H9 (cell line): ENCODE data around the gene CDC25C. TPM values are rescaled to one million over a fixed set of nuclear protein-coding genes. Genes with fewer than 3 reads are reported as not detected.

Experiments used
- DNase-seq: peaks from one replicate; pipeline ENCODE4 v3.0.0-alpha.2; 2017
- H2AFZ ChIP-seq: one replicate; pipeline ENCODE4 v1.6.1; 2013; ENCODE audit warnings: mild to moderate bottlenecking, low read length, control low read depth, moderate library complexity
- H2AK5ac ChIP-seq: 2 replicates; pipeline ENCODE4 v1.6.1; 2013; ENCODE audit warnings: low read length, control low read depth, mixed read lengths; ENCODE audit not compliant: insufficient read length
- H2BK120ac ChIP-seq: one replicate; pipeline ENCODE4 v1.6.1; 2013; ENCODE audit warnings: low read depth, mild to moderate bottlenecking, low read length, control low read depth, inconsistent platforms; ENCODE audit not compliant: poor library complexity, severe bottlenecking
- H2BK12ac ChIP-seq: 2 replicates; pipeline ENCODE4 v1.6.1; 2013; ENCODE audit warnings: low read length, control low read depth, mixed read lengths, low read depth; ENCODE audit not compliant: insufficient read length
- H2BK15ac ChIP-seq: 2 replicates; pipeline ENCODE4 v1.6.1; 2013; ENCODE audit warnings: low read depth, low read length, control low read depth
- H2BK20ac ChIP-seq: one replicate; pipeline ENCODE4 v1.6.1; 2013; ENCODE audit warnings: low read depth, mild to moderate bottlenecking, low read length, control low read depth, inconsistent platforms; ENCODE audit not compliant: poor library complexity, severe bottlenecking
- H2BK5ac ChIP-seq: 2 replicates; pipeline ENCODE4 v1.6.1; 2013; ENCODE audit warnings: low read length, control low read depth, mixed read lengths; ENCODE audit not compliant: insufficient read length
- H3K14ac ChIP-seq: 2 replicates; pipeline ENCODE4 v1.6.1; 2013; ENCODE audit warnings: low read length, control low read depth; ENCODE audit not compliant: insufficient read depth
- H3K18ac ChIP-seq: 2 replicates; pipeline ENCODE4 v1.6.1; 2013; ENCODE audit warnings: low read depth, mild to moderate bottlenecking, mixed read lengths, low read length, control low read depth; ENCODE audit not compliant: insufficient read length
- H3K23ac ChIP-seq: 2 replicates; pipeline ENCODE4 v1.6.1; 2013; ENCODE audit warnings: low read length, control low read depth, mixed read lengths, low read depth; ENCODE audit not compliant: insufficient read length
- H3K23me2 ChIP-seq: 2 replicates; pipeline ENCODE4 v1.6.1; 2013; ENCODE audit warnings: low read depth, mild to moderate bottlenecking, mixed read lengths, low read length, control low read depth; ENCODE audit not compliant: insufficient read length, poor library complexity, severe bottlenecking
- H3K27ac ChIP-seq: 2 replicates; pipeline ENCODE4 v1.5.1; 2013; ENCODE audit warnings: low read length, control low read depth, mixed read lengths, low read depth; ENCODE audit not compliant: insufficient read length
- H3K27me3 ChIP-seq: 2 replicates; pipeline ENCODE4 v1.6.1; 2013; ENCODE audit warnings: low read length, control low read depth, inconsistent platforms; ENCODE audit not compliant: insufficient read depth
- H3K4ac ChIP-seq: 2 replicates; pipeline ENCODE4 v1.6.1; 2013; ENCODE audit warnings: low read depth, mild to moderate bottlenecking, control low read depth, inconsistent platforms, low read length, moderate library complexity
- H3K4me1 ChIP-seq: 2 replicates; pipeline ENCODE4 v1.6.1; 2013; ENCODE audit warnings: low read length, control low read depth, inconsistent platforms; ENCODE audit not compliant: insufficient read depth
- H3K4me2 ChIP-seq: 2 replicates; pipeline ENCODE4 v1.6.1; 2013; ENCODE audit warnings: low read length, control low read depth, mixed read lengths; ENCODE audit not compliant: insufficient read length, insufficient read depth
- H3K56ac ChIP-seq: 2 replicates; pipeline ENCODE4 v1.6.1; 2013; ENCODE audit warnings: low read depth, mild to moderate bottlenecking, mixed read lengths, low read length, control low read depth; ENCODE audit not compliant: insufficient read length
- H3K79me1 ChIP-seq: 2 replicates; pipeline ENCODE4 v1.6.1; 2013; ENCODE audit warnings: low read depth, mild to moderate bottlenecking, moderate library complexity, low read length, control low read depth, inconsistent platforms; ENCODE audit not compliant: insufficient read depth, poor library complexity, severe bottlenecking
- H3K79me2 ChIP-seq: 2 replicates; pipeline ENCODE4 v1.6.1; 2013; ENCODE audit warnings: low read length, control low read depth, inconsistent platforms; ENCODE audit not compliant: insufficient read depth
- H3K9ac ChIP-seq: 2 replicates; pipeline ENCODE4 v1.6.1; 2013; ENCODE audit warnings: low read length, control low read depth, mixed read lengths; ENCODE audit not compliant: insufficient read length; ENCODE audit errors: extremely low read depth
- H3K9me3 ChIP-seq: one replicate; pipeline ENCODE4 v1.6.1; 2013; ENCODE audit warnings: low read depth, low read length, inconsistent platforms; ENCODE audit not compliant: control insufficient read depth
- H3T11ph ChIP-seq: one replicate; pipeline ENCODE4 v1.6.1; 2013; ENCODE audit warnings: mild to moderate bottlenecking, low read length, control low read depth, inconsistent platforms
- H4K20me1 ChIP-seq: one replicate; pipeline ENCODE4 v1.6.1; 2013; ENCODE audit not compliant: control insufficient read depth, insufficient read length, insufficient read depth
- H4K5ac ChIP-seq: 2 replicates; pipeline ENCODE4 v1.6.1; 2013; ENCODE audit warnings: low read depth, mild to moderate bottlenecking, mixed read lengths, low read length, control low read depth; ENCODE audit not compliant: insufficient read length
- H4K8ac ChIP-seq: replicated peaks from 2 replicates; pipeline ENCODE4 v1.6.1; 2013; ENCODE audit warnings: low read length, control low read depth, mixed read lengths, low read depth; ENCODE audit not compliant: insufficient read length
- H4K91ac ChIP-seq: 2 replicates; pipeline ENCODE4 v1.6.1; 2013; ENCODE audit warnings: low read depth, mild to moderate bottlenecking, moderate library complexity, mixed read lengths, low read length, control low read depth; ENCODE audit not compliant: insufficient read length
- H3K27ac Mint-ChIP-seq, 3 experiments: 2 replicates in 2 of 3; 3 replicates in 1 of 3; pipeline ENCODE4 v1.8.0; 2020 to 2021; ENCODE audit warnings: mixed read lengths in 3 of 3, mild to moderate bottlenecking in 1 of 3, moderate library complexity in 1 of 3
- H3K27me3 Mint-ChIP-seq: 2 replicates; pipeline ENCODE4 v1.8.0; 2021; ENCODE audit warnings: low read depth, mild to moderate bottlenecking, moderate library complexity, mixed read lengths
- H3K36me3 Mint-ChIP-seq, 3 experiments: 2 replicates in 2 of 3; 3 replicates in 1 of 3; pipeline ENCODE4 v1.8.0; 2020 to 2021; ENCODE audit warnings: low read depth in 3 of 3, mixed read lengths in 3 of 3; ENCODE audit not compliant: insufficient read depth in 1 of 3
- H3K4me1 Mint-ChIP-seq, 2 experiments: 2 replicates each; pipeline ENCODE4 v1.8.0; 2020; ENCODE audit warnings: mixed read lengths in 2 of 2
- H3K4me3 Mint-ChIP-seq, 2 experiments: 2 replicates in 1 of 2; 3 replicates in 1 of 2; pipeline ENCODE4 v1.8.0; 2020 to 2021; ENCODE audit warnings: mild to moderate bottlenecking in 2 of 2, mixed read lengths in 2 of 2, moderate library complexity in 1 of 2
- H3K9me3 Mint-ChIP-seq, 2 experiments: 2 replicates in 1 of 2; 3 replicates in 1 of 2; pipeline ENCODE4 v1.8.0; 2020; ENCODE audit warnings: mild to moderate bottlenecking in 2 of 2, mixed read lengths in 2 of 2, moderate library complexity in 1 of 2
- CTCF ChIP-seq: fragments of 200-600 bp; sonication (generic); conservative IDR thresholded peaks from 3 replicates; pipeline ENCODE4 v1.8.0; 2021; ENCODE audit warnings: antibody characterized with exemption, mild to moderate bottlenecking
- WGBS: extraction: QIAGEN DNeasy Blood & Tissue Kit; methylation state at CpG from one replicate; pipeline ENCODE4 v1.1.7; 2013; ENCODE audit warnings: missing lambda C conversion rate, low lambda C conversion rate, mixed read lengths; ENCODE audit not compliant: insufficient read length; ENCODE audit errors: extremely low coverage; 5-methylcytosine and 5-hydroxymethylcytosine counted together
- total RNA-seq: library from RNA; stranded (reverse); gene quantifications from 2 replicates; pipeline ENCODE4 v1.2.1, GENCODE V29; 2021

CDC25C gene
- total RNA-seq, 1 experiment from 2014 or later = 22.8 TPM

GRCh38 chr5:138349852-138350562 lies 18.4 kb upstream of the CDC25C start:
- Histone ChIP-seq H4K8ac (no peak overlapping the region), H3K4ac (no peak overlapping the region), H2BK20ac (no peak overlapping the region), H3K56ac (no peak overlapping the region), H2BK12ac (no peak overlapping the region), H3K14ac (no peak overlapping the region), H4K91ac (no peak overlapping the region), H2AFZ (no peak overlapping the region), H3K79me1 (no peaks in the 10 kb centered on the region), H3K9ac (no peak overlapping the region), H2BK120ac (no peak overlapping the region), H3K79me2 (peaks cover 15% of the 10 kb centered on the region; the same call in 1 of the 2 replicates), H3K18ac (no peak overlapping the region), H2BK5ac (no peak overlapping the region), H3T11ph (no peak overlapping the region), H3K27ac (no peak overlapping the region), H3K23ac (no peak overlapping the region), H4K5ac (no peak overlapping the region), H3K27me3 (no peaks in the 10 kb centered on the region), H3K4me2 (no peak overlapping the region), H3K9me3 (no peaks in the 10 kb centered on the region), H2BK15ac (no peak overlapping the region), H4K20me1 (no peaks in the 10 kb centered on the region), H3K23me2 (peaks cover 9% of the 10 kb centered on the region), H2AK5ac (no peak overlapping the region), H3K4me1 (peaks cover 3% of the 10 kb centered on the region)
- H3K27ac Mint-ChIP-seq = peak overlapping the region in 1 of 3 experiments; percentile 28; a peak in 2 of 7 replicates
- H3K27me3 Mint-ChIP-seq = no peaks in the 10 kb centered on the region
- H3K36me3 Mint-ChIP-seq = peaks cover 31 to 59% (median 47%) of the 10 kb centered on the region in 3 experiments
- peaks cover 0 to 4% of the 10 kb centered on the region in 2 experiments; a peak in 1 of 5 replicates for H3K9me3 Mint-ChIP-seq
- peaks cover 18 to 20% of the 10 kb centered on the region in 2 experiments for H3K4me1 Mint-ChIP-seq
- DNase-seq = no peak
- H3K4me3 Mint-ChIP-seq = no peak overlapping the region
- TF ChIP-seq CTCF = no peak
- WGBS = no CpG with 5 or more reads among the region's 1 CpG
